Measurements from ENCODE around the gene POLK.

POLK gene

GRCh38 chr5:75522025-75522424 is 10.3 kb downstream of the POLK start:
- TF ChIP-seq, protein P1, sequence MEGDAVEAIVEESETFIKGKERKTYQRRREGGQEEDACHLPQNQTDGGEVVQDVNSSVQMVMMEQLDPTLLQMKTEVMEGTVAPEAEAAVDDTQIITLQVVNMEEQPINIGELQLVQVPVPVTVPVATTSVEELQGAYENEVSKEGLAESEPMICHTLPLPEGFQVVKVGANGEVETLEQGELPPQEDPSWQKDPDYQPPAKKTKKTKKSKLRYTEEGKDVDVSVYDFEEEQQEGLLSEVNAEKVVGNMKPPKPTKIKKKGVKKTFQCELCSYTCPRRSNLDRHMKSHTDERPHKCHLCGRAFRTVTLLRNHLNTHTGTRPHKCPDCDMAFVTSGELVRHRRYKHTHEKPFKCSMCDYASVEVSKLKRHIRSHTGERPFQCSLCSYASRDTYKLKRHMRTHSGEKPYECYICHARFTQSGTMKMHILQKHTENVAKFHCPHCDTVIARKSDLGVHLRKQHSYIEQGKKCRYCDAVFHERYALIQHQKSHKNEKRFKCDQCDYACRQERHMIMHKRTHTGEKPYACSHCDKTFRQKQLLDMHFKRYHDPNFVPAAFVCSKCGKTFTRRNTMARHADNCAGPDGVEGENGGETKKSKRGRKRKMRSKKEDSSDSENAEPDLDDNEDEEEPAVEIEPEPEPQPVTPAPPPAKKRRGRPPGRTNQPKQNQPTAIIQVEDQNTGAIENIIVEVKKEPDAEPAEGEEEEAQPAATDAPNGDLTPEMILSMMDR (IDR thresholded peaks at IDR 0.05; ENCODE audit: borderline replicate concordance, insufficient read depth, low read depth, low read length): no peak
- no peak overlapping the region for H3K4me3 ChIP-seq (ENCODE audit: low read depth, low read length)

- TF ChIP-seq, protein P1 (IDR thresholded peaks at IDR 0.05; ENCODE audit: borderline replicate concordance, insufficient read depth, low read depth, low read length): no peak
- H3K4me3 ChIP-seq (ENCODE audit: low read depth, low read length): no peak overlapping the region
Measured at GRCh38 chr5:75522542-75522941, 10.9 kb downstream of the POLK start.

DNA sequence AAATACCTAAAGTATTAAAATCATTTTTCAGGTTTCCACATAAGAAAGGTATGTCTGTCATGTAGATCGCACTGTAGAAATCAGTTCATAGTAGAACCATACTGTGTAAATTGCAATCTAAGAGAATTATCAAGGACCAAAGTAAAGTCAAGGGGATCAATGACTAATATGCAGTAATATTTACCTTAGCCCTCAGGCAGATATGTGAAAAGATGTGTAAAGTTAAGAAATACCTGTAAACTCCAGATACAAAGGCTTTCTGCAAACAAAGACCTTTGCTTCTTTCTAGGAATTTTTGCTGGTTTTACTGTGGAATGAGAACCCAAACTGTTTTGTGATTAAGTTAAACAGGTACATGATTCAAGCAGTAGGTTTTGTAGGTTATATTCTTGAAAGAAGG is 11.6 kb downstream of the POLK start:
- H3K4me3 ChIP-seq (ENCODE audit: low read depth, low read length): no peak overlapping the region
- TF ChIP-seq, protein P1 (IDR thresholded peaks at IDR 0.05; ENCODE audit: borderline replicate concordance, insufficient read depth, low read depth, low read length): no peak

DNA sequence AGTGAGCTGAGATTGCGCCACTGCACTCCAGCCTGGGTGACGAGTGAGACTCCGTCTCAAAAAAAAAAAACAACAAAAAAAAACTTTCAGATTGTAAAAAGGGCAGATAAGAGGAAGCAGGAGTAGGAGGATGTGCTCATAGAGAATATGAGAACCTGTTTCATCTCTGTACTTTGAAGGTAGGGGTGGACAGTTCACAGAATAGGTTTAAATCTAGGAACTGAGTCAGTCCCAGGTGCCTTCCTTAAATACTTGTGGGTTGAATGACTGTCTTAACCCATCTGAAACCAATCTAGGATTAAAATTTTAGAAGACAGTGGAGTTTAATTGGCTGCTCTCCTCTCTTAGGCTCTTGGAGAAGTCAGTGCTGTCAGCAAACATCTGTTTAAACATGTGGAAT is 12.4 kb downstream of the POLK start:
- H3K4me3 ChIP-seq (ENCODE audit: low read depth, low read length): no peak overlapping the region

DNA sequence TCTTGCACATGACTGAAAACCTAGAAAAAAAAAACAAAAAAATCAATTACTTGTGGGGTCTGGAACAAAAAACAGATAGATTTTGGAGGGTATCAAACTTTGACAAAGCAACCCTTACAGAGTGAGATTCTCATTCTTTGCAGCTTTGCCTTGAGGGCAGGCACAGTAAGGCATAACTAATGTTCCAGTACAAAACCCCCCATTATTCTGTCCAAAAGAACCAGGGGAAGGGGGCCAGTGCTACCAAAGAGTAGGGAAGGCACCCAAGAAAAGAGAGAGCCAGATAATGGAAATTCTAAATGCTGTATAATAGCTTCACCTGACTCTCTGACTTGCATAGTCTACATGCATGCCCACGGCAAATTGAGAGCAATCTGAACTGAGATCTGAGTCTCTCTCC is 12.9 kb downstream of the POLK start:
- TF ChIP-seq, protein P1 (IDR thresholded peaks at IDR 0.05; ENCODE audit: borderline replicate concordance, insufficient read depth, low read depth, low read length): no peak
- no peak overlapping the region for H3K4me3 ChIP-seq (ENCODE audit: low read depth, low read length)

More for the DNA sequence above, 12.4 kb downstream of the POLK start:
- TF ChIP-seq, protein P1 (IDR thresholded peaks at IDR 0.05; ENCODE audit: borderline replicate concordance, insufficient read depth, low read depth, low read length): no peak

DNA sequence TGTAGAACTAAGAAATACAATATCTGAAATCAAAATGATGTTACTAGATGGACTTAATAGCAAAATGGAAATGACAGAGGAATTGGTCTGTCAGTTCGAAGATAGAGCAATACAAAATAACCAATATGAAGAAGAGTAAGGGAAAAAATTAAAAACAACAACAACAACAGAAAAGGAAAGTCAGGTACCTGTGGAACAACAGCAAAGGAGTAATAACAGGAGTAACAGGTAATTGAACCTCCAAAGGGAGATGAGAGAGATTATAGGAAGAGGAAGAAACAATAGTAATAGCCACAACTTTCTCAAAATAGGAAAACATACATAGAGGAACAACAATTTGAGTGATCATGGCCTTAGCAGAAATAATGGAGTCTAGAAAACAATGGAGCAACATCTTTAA is 13.7 kb downstream of the POLK start:
- H3K4me3 ChIP-seq (ENCODE audit: low read depth, low read length): no peak overlapping the region
- TF ChIP-seq, protein P1 (IDR thresholded peaks at IDR 0.05; ENCODE audit: borderline replicate concordance, insufficient read depth, low read depth, low read length): no peak

DNA sequence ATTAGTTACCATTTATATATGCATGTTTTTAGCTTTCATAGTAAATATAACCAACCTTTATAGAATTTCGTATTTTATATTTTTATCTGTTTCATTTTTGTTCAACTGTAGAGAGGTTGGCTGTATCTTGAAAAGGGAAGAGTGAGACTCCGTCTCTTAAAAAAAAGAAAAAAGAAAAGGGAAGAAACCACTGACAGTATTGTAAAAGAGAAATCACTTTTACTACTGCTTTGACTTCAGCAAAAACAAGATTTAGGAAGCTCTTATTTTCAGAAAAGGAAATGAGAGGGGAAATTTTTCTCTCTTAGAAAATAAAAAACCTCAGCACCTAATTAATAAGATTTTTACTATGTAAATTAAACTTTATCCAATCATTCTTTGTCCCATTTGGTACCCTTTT is 14.4 kb downstream of the POLK start:
- no peak overlapping the region for H3K4me3 ChIP-seq (ENCODE audit: low read depth, low read length)
- TF ChIP-seq, protein P1 (IDR thresholded peaks at IDR 0.05; ENCODE audit: borderline replicate concordance, insufficient read depth, low read depth, low read length): no peak

All from GM12875 (cell line).